GM12878 (cell line): ENCODE measurements around the gene VSTM2L. TPM values are rescaled to one million over a fixed set of nuclear protein-coding genes. Genes with fewer than 3 reads are reported as not detected.

Experiments
- ATAC-seq: fragments of 200-7000 bp; cut with Tn5 transposase; 3 replicates; pipeline ENCODE4 v1.9.1; 2020; ENCODE audit warnings: mild to moderate bottlenecking, moderate library complexity
- BruUV-seq: library from RNA; stranded (reverse); fragments of 400-500 nt; replicated peaks from 2 replicates; lab custom pipeline; 2021; lab: Mats Ljungman, UMichigan
- CTCF ChIA-PET: fragments of 300-600 bp; sonication (Branson Sonifier 250); formaldehyde crosslinking; extraction: SDS; loops from one replicate; lab custom pipeline; 2021; ENCODE audit warnings: inconsistent platforms; lab: Yijun Ruan, JAX
- POLR2A ChIA-PET: fragments of 350-600 bp; formaldehyde crosslinking; extraction: SDS; loops from one replicate; lab custom pipeline; 2021; ENCODE audit warnings: inconsistent platforms; lab: Charles Lee
- RAD21 ChIA-PET: fragments of 300-600 bp; sonication (Branson Sonifier 250); formaldehyde crosslinking; loops from one replicate; lab custom pipeline; 2023; ENCODE audit warnings: antibody characterized with exemption; ENCODE audit not compliant: unreplicated experiment; lab: Charles Lee
- SMC1A ChIA-PET: fragments of 300-600 bp; sonication (Branson Sonifier 250); formaldehyde crosslinking; loops from one replicate; lab custom pipeline; 2023; ENCODE audit not compliant: unreplicated experiment, uncharacterized antibody; lab: Charles Lee
- DNase-seq: peaks from one replicate; pipeline ENCODE4 v3.0.0-alpha.2; 2011; ENCODE audit warnings: low read depth, low spot score
- FAIRE-seq: peaks from 3 replicates; lab custom pipeline; 2011; peaks lifted over from hg19 to GRCh38; lab: Jason Lieb, UNC
- H2AFZ ChIP-seq: 2 replicates; pipeline ENCODE4 v1.6.0; 2011; ENCODE audit warnings: low read depth, low read length, control low read depth; ENCODE audit not compliant: control insufficient read depth
- H3K27ac ChIP-seq: 2 replicates; pipeline ENCODE4 v1.5.1; 2011; ENCODE audit warnings: control low read depth; ENCODE audit not compliant: control insufficient read depth, insufficient read depth
- H3K27me3 ChIP-seq, 2 experiments: replicated peaks in 1 of 2; 2 replicates each; pipeline versions ENCODE4 v1.6.0 to v1.6.1; 2011; ENCODE audit warnings: low read length in 1 of 2; ENCODE audit not compliant: control insufficient read depth in 2 of 2, insufficient read depth in 2 of 2
- H3K36me3 ChIP-seq, 2 experiments: 2 replicates each; pipeline ENCODE4 v1.5.1; 2011; ENCODE audit warnings: low read length in 1 of 2; ENCODE audit not compliant: control insufficient read depth in 2 of 2, insufficient read depth in 2 of 2
- H3K4me1 ChIP-seq: 2 replicates; pipeline ENCODE4 v1.6.1; 2011; ENCODE audit warnings: mild to moderate bottlenecking, low read length, moderate library complexity, mixed read lengths; ENCODE audit not compliant: control insufficient read depth, insufficient read depth
- H3K4me2 ChIP-seq: 2 replicates; pipeline ENCODE4 v1.6.0; 2011; ENCODE audit warnings: control low read depth; ENCODE audit not compliant: control insufficient read depth, insufficient read depth
- H3K4me3 ChIP-seq: fragments of 200-600 bp; sonication (generic); 2 replicates; pipeline ENCODE4 v1.5.1; 2016
- H3K79me2 ChIP-seq: 2 replicates; pipeline ENCODE4 v1.6.0; 2011; ENCODE audit warnings: low read length; ENCODE audit not compliant: control insufficient read depth, insufficient read depth
- H3K9ac ChIP-seq: 2 replicates; pipeline ENCODE4 v1.8.0; 2011; ENCODE audit warnings: low read length, control low read depth, mixed read lengths; ENCODE audit not compliant: control insufficient read depth, insufficient read depth
- H3K9me3 ChIP-seq: replicated peaks from 3 replicates; pipeline ENCODE4 v1.5.1; 2011; ENCODE audit warnings: mild to moderate bottlenecking, low read length; ENCODE audit not compliant: control insufficient read depth, insufficient read depth
- H4K20me1 ChIP-seq: 2 replicates; pipeline ENCODE4 v1.6.0; 2011; ENCODE audit not compliant: control insufficient read depth, insufficient read depth
- ZBED1 ChIP-seq: IDR thresholded peaks from 2 replicates; pipeline ENCODE4 v1.6.1; 2016; ENCODE audit warnings: borderline replicate concordance
- WGBS: methylation state at CpG from one replicate; pipeline ENCODE4 v1.1.6; 2016; ENCODE audit warnings: low lambda C conversion rate; ENCODE audit not compliant: insufficient replicate concordance, insufficient coverage; ENCODE audit errors: missing lambda C conversion rate; 5-methylcytosine and 5-hydroxymethylcytosine counted together
- in situ Hi-C: fragments of 300-500 bp; cut with MboI; formaldehyde crosslinking; loops from 9 replicates; pipeline ENCODE4 v1.14.3; 2018; ENCODE audit warnings: mixed read lengths
- intact Hi-C: fragments of 100-400 bp; cut with micrococcal nuclease; formaldehyde crosslinking; loops from one replicate; pipeline ENCODE4 v1.14.2; 2022; ENCODE audit not compliant: unreplicated experiment
- polyA plus RNA-seq, 11 experiments: library from polyadenylated mRNA; depleted of rRNA in 4 of 11; unstranded in 6 of 11; stranded (reverse) in 5 of 11; fragments of >200 nt; fragmentation: Nextera tagmentation in 4 of 11; fragmentation: Illumina TruSeq in 1 of 11; extraction: Ambion mirVana in 4 of 11; extraction: Trizol in 1 of 11; gene quantifications; 1 replicate in 1 of 11; 2 replicates in 10 of 11; pipeline versions ENCODE4 v1.2.1 to v1.2.3, GENCODE V29; 2011 to 2016; ENCODE audit warnings: inconsistent platforms in 2 of 11, missing spikeins in 2 of 11, low read depth in 1 of 11
- total RNA-seq, 4 experiments: library from RNA; depleted of rRNA in 3 of 4; stranded (reverse); fragments of >200 nt in 3 of 4; fragmentation: Illumina TruSeq in 1 of 4; extraction: Trizol in 1 of 4; gene quantifications; 2 replicates each; pipeline versions ENCODE4 v1.2.1 to v1.2.3, GENCODE V29; 2013 to 2021
- TF ChIP-seq, protein P1 (sequence below): fragments of 450-650 bp; IDR thresholded peaks from 2 replicates; pipeline ENCODE4 v1.6.1; 2014; ENCODE audit warnings: mild to moderate bottlenecking

Gene VSTM2L
- total and polyA plus RNA-seq, 10 of the 15 experiments (the other 5 are each of a cell fraction or from before 2014, with no cell fraction given): 0.05 to 1.5 (median 0.63) TPM; not detected in 2

- no peak overlapping the region for H3K27ac ChIP-seq
- no peak overlapping the region for H3K9ac ChIP-seq
Observed at GRCh38 chr20:37976887-37977286, 74.0 kb downstream of the VSTM2L start.

DNA sequence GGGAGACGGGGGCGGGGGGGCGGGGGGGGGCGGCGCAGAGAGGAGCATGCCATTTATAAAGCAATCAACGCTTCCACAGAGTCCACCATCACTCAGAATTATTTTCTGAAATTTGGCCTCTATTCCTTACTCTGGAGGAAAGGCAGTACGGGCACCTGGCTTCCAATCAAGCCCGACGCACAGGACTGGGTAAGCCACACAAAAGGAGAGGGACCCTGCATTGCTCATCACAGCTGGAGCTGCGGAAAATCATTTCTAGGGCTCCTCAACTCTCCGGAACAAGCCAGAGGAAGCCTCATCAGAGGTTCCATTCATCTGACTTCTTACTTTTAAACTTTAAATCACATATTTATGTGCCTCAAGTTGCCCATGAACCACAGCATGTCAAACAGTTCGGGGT, 74.4 kb downstream of the VSTM2L start:
- H2AFZ ChIP-seq: no peak overlapping the region
- intact Hi-C loops (no loop called here), in situ Hi-C loops (no loop called here)
- POLR2A ChIA-PET: no interaction called here
- SMC1A ChIA-PET: no interaction called here
- FAIRE-seq (no peak), DNase-seq (no peak), ATAC-seq (no peak)
- H3K79me2 ChIP-seq: no peaks in the 10 kb centered on the region
- no peaks in the 10 kb centered on the region for H3K36me3 ChIP-seq
- no peak overlapping the region for H3K27ac ChIP-seq
- no peak overlapping the region for H3K9ac ChIP-seq
- RAD21 ChIA-PET: no interaction called here
- no peak overlapping the region for H3K4me2 ChIP-seq
- no peaks in the 10 kb centered on the region for H3K4me1 ChIP-seq
- BruUV-seq: no TSS peak
- TF ChIP-seq ZBED1: no peak
- H3K27me3 ChIP-seq: no peaks in the 10 kb centered on the region
- CTCF ChIA-PET: no interaction called here
- H4K20me1 ChIP-seq: no peaks in the 10 kb centered on the region
- no peaks in the 10 kb centered on the region for H3K9me3 ChIP-seq
- 89% methylated on average over 6 of the region's 12 CpGs for WGBS
- no peak overlapping the region for H3K4me3 ChIP-seq

More at GRCh38 chr20:37976887-37977286, 74.0 kb downstream of the VSTM2L start:
- DNase-seq (no peak), ATAC-seq (no peak), FAIRE-seq (no peak)
- H2AFZ ChIP-seq: no peak overlapping the region
- intact Hi-C loops: no loop called here
- H3K36me3 ChIP-seq: no peaks in the 10 kb centered on the region
- RAD21 ChIA-PET: no interaction called here
- no TSS peak for BruUV-seq
- TF ChIP-seq, protein P1, sequence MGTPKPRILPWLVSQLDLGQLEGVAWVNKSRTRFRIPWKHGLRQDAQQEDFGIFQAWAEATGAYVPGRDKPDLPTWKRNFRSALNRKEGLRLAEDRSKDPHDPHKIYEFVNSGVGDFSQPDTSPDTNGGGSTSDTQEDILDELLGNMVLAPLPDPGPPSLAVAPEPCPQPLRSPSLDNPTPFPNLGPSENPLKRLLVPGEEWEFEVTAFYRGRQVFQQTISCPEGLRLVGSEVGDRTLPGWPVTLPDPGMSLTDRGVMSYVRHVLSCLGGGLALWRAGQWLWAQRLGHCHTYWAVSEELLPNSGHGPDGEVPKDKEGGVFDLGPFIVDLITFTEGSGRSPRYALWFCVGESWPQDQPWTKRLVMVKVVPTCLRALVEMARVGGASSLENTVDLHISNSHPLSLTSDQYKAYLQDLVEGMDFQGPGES: no peak
- POLR2A ChIA-PET: no interaction called here
- H3K4me1 ChIP-seq: no peaks in the 10 kb centered on the region
- H3K27me3 ChIP-seq: no peaks in the 10 kb centered on the region
- CTCF ChIA-PET: no interaction called here
- H3K4me3 ChIP-seq: no peak overlapping the region
- no peaks in the 10 kb centered on the region for H3K79me2 ChIP-seq
- no peak overlapping the region for H3K4me2 ChIP-seq
- WGBS: 23% methylated on average over 9 of the region's 10 CpGs
- no peaks in the 10 kb centered on the region for H3K9me3 ChIP-seq
- no peaks in the 10 kb centered on the region for H4K20me1 ChIP-seq
- SMC1A ChIA-PET: no interaction called here
- in situ Hi-C loops: no loop called here
